ENCODE results near the gene RAD51B.
"Not testable (repeated sequence)": the region's sequence is repeated elsewhere in the genome, so short reads cannot be mapped to it uniquely, and the experiment has no call there.

The RAD51B gene

GRCh38 chr14:68028075-68028474, 208.5 kb downstream of the RAD51B start:
- H3K4me3 Mint-ChIP-seq = no peak overlapping the region
- H3K4me1 Mint-ChIP-seq = no peaks in the 10 kb centered on the region
- peaks cover 12% of the 10 kb centered on the region for H3K9me3 Mint-ChIP-seq
- H3K27ac Mint-ChIP-seq = no peak overlapping the region
- DNase-seq (ENCODE audit: low spot score in 2 of 2) (no peak), ATAC-seq (no peak)
- no peaks in the 10 kb centered on the region for H3K36me3 Mint-ChIP-seq

DNA sequence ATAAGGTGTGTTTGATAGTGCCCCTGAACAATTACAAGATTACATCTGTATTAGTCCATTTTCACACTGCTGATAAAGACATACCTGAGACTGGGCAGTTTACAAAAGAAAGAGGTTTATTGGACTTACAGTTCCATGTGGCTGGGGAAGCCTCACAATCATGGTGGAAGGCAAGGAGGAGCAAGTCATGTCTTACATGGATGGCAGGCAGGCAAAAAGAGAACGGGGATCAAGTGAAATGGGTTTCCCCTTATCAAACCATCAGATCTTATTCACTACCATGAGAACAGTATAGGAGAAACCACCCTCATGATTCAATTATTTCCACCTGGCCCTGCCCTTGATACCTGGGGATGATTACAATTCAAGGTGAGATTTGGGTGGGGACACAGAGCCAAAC, 211.4 kb downstream of the RAD51B start:
- not testable (repeated sequence) for H3K4me1 Mint-ChIP-seq; ATAC-seq; DNase-seq (ENCODE audit: low spot score in 2 of 2); H3K36me3 Mint-ChIP-seq; H3K27ac Mint-ChIP-seq; H3K4me3 Mint-ChIP-seq
- peaks cover 12% of the 10 kb centered on the region for H3K9me3 Mint-ChIP-seq

DNA sequence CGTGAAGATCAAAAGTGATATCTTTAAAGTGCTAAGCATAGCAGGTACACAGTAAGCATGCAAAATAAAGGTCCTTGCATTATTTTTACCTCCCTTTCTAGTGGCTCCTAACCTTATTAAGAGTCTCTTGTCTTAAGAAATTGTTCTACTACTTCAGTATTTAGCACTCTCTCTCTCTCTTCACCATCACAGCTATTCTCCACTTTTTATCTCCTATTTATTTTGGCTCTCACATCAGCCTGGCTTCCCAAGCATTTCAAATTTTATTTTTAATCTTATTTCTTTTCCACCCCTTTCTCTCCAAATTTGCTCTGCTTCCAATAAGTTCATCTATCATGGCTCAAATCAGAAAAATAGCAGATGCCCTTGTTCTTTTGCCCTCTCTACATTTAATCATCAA, 212.6 kb downstream of the RAD51B start:
- Mint-ChIP-seq H3K4me3 (no peak overlapping the region), H3K4me1 (no peaks in the 10 kb centered on the region), H3K27ac (no peak overlapping the region), H3K36me3 (no peaks in the 10 kb centered on the region), H3K9me3 (peaks cover 12% of the 10 kb centered on the region)
- ATAC-seq (no peak), DNase-seq (ENCODE audit: low spot score in 2 of 2) (no peak)

DNA sequence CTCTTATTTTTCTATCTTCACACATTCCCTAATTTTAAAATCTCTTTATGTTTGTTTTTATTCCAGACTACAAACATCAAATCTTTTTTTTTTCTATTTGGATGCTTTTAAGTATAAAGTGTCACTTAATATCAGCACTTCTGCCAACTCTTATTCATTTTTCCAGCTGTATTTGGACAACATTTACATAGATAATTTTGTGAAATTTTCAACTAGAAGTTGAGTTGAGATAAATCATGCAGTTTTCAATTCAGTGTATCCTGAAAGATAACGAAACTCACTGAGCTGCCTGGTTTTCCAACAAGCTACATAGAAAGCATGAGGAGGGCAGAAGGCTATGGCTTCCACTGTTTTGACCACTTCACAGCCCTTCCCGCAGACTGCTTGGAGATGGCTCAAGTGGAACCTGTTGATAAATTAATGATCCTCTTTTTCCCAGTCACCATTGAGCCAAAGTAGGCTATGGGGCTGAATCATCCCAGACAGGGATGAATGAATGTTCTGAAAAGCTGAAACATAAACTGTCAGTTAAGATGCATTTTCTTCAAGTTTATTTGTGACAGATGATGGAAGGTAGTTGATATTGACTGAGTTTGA, 213.9 kb downstream of the RAD51B start:
- no peaks in the 10 kb centered on the region for H3K4me1 Mint-ChIP-seq
- no peaks in the 10 kb centered on the region for H3K36me3 Mint-ChIP-seq
- H3K4me3 Mint-ChIP-seq = no peak overlapping the region
- no peak for DNase-seq (ENCODE audit: low spot score in 2 of 2)
- ATAC-seq = no peak
- peaks cover 12% of the 10 kb centered on the region for H3K9me3 Mint-ChIP-seq
- no peak overlapping the region for H3K27ac Mint-ChIP-seq

DNA sequence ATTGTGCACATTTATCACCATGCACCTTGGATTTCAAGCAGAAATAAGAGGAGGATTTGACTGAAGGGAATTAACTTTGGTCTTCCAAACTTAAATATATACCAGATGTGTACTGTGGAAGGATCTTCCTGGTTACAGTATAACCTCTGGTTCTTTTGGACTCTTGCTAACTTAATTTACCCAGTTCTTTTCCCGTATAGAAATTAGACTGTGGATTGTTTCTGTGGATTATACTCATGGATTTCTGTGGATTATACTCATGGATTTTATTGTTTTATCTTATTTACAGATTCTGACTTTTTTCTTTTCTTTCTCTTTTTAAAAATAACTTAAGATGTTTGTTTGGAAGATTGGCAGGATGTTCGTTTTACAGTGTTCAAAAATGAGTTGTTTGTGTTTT, 215.3 kb downstream of the RAD51B start:
- ATAC-seq = no peak

DNA sequence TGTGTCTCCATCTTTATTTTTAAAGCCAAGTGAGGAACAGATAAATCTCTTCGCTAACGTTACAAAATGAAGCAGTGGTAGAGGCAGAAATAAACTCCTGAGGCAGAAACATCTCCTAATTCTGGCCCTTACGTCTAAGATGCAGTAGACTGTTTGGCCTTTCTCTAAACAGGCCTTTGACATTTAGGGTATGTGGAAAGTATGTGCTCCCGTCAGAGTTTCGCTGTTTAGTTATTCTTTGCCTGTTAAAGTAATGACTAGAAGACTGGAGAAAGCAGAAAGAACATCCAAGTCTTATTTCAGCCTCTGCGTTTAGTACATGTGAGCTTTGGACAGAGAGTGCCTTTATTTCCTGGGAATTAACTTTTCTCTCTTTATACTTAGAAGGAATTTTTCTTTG, 216.6 kb downstream of the RAD51B start:
- DNase-seq (ENCODE audit: low spot score in 2 of 2) (no peak), ATAC-seq (no peak)
- no peak overlapping the region for H3K4me3 Mint-ChIP-seq
- no peaks in the 10 kb centered on the region for H3K9me3 Mint-ChIP-seq
- no peak overlapping the region for H3K27ac Mint-ChIP-seq
- no peaks in the 10 kb centered on the region for H3K36me3 Mint-ChIP-seq
- no peaks in the 10 kb centered on the region for H3K4me1 Mint-ChIP-seq

More for the DNA sequence above, 215.3 kb downstream of the RAD51B start:
- H3K27ac Mint-ChIP-seq = no peak overlapping the region
- H3K4me3 Mint-ChIP-seq = no peak overlapping the region
- H3K9me3 Mint-ChIP-seq = peaks cover 7% of the 10 kb centered on the region
- no peak for DNase-seq (ENCODE audit: low spot score in 2 of 2)
- H3K36me3 Mint-ChIP-seq = no peaks in the 10 kb centered on the region
- H3K4me1 Mint-ChIP-seq = no peaks in the 10 kb centered on the region

DNA sequence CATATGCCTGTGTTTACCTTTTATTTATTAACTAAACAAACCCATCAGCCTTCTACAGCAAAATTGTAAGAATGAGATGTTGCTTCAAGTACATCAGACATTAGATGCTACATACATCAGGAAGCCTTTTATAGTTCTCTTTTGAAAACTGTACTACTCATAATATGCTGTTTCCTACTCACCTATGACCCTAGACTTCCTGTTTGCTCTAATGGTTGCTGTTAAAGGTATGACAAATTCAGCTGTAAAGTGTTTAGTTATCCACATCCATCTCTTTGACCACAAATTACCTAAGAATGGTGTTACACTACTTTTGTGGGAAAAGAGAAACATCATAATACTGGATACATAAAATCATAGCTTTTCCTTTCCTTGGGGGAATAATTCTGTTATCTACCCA, 220.0 kb downstream of the RAD51B start:
- Mint-ChIP-seq H3K36me3 (no peaks in the 10 kb centered on the region), H3K9me3 (no peaks in the 10 kb centered on the region), H3K27ac (no peak overlapping the region), H3K4me3 (no peak overlapping the region), H3K4me1 (no peaks in the 10 kb centered on the region)
- no peak for ATAC-seq
- no peak for DNase-seq (ENCODE audit: low spot score in 2 of 2)

DNA sequence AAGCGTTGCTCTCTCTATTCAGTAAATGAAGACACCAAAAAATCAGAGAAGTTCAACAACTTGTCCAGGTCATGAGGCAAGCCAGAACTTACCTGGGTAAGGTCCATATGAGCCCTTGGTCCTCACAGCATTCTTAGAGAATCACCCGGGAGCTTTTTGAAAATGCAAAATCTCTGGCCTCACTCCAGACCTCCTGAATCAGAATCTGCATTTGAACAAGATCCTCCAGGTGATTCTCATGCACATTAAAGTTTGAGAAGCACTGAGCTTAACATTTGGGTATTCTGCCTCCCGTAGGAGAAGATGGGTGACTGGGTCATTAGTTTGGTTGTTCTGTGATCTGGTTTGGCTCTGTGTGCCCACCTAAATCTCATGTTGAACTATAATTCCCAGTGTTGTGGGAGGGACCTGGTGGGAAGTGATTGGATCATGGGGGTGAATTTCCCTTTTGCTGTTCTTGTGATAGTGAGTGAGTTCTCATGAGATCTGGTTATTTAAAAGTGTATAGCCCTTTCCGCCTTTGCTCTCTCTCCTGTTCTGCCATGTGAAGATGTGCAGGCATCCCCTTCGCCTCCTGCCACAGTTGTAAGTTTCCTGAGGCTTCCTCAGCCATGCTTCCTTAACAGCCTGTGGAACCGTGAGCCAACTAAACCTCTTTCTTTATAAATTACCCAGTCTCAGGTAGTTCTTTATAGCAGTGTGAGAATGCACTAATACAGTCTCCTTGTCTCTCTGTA, 221.2 kb downstream of the RAD51B start:
- Mint-ChIP-seq H3K4me1 (no peaks in the 10 kb centered on the region), H3K9me3 (no peaks in the 10 kb centered on the region), H3K4me3 (no peak overlapping the region), H3K36me3 (no peaks in the 10 kb centered on the region), H3K27ac (peak overlapping the region; percentile 8)
- ATAC-seq (no peak), DNase-seq (ENCODE audit: low spot score in 2 of 2) (no peak)

- Mint-ChIP-seq H3K9me3 (no peaks in the 10 kb centered on the region), H3K4me1 (no peaks in the 10 kb centered on the region), H3K27ac (peak overlapping the region; percentile 8), H3K4me3 (no peak overlapping the region), H3K36me3 (no peaks in the 10 kb centered on the region)
- no peak for ATAC-seq
- DNase-seq (ENCODE audit: low spot score in 2 of 2) = no peak
Observed at GRCh38 chr14:68041876-68042354, 222.3 kb downstream of the RAD51B start.

GRCh38 chr14:68042586-68043210, 223.1 kb downstream of the RAD51B start:
- no peaks in the 10 kb centered on the region for H3K36me3 Mint-ChIP-seq
- DNase-seq (ENCODE audit: low spot score in 2 of 2) (no peak), ATAC-seq (no peak)
- H3K9me3 Mint-ChIP-seq = no peaks in the 10 kb centered on the region
- H3K27ac Mint-ChIP-seq = no peak overlapping the region
- no peak overlapping the region for H3K4me3 Mint-ChIP-seq
- no peaks in the 10 kb centered on the region for H3K4me1 Mint-ChIP-seq

DNA sequence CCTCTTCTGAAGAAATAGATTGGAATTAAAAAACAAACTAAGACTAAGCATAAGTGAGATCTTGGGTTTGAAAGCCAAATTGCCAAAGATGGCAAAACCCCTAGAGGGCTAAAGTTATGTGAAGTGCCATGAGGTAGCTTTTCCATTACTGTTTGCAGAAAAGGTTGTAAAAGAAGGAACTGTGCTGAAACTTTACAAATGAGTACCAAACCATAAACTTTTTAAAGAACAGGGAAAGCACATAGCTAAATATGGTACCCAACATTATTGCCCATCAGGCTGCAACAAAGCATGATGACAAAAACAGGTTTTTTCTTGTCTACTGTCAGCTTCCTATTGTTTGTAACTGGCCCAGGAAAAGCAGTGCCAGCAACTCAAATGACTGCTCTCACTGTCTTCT, 224.2 kb downstream of the RAD51B start:
- Mint-ChIP-seq H3K4me1 (no peaks in the 10 kb centered on the region), H3K36me3 (no peaks in the 10 kb centered on the region), H3K4me3 (no peak overlapping the region), H3K9me3 (no peaks in the 10 kb centered on the region), H3K27ac (no peak overlapping the region)
- ATAC-seq = no peak
- DNase-seq (ENCODE audit: low spot score in 2 of 2) = no peak

DNA sequence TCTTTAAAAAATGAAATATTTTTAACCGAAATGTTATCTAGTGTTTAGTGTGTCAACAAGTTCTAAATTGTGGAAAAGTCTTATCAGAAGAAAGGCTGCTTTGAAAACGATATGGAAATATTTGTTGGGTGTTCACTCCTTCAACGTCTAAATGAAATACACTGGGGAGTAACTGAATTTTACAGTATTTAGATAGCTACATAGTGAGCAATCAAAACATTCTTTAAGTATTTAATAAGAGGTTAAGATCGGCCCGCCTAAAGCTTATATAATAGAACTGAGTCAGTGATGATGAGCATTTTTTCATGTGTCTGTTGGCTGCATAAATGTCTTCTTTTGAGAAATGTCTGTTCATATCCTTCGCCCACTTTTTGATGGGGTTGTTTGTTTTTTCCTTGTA, 228.3 kb downstream of the RAD51B start:
- Mint-ChIP-seq H3K9me3 (no peaks in the 10 kb centered on the region), H3K27ac (no peak overlapping the region), H3K4me1 (no peaks in the 10 kb centered on the region), H3K36me3 (no peaks in the 10 kb centered on the region), H3K4me3 (no peak overlapping the region)
- ATAC-seq = no peak
- DNase-seq (ENCODE audit: low spot score in 2 of 2) = no peak

DNA sequence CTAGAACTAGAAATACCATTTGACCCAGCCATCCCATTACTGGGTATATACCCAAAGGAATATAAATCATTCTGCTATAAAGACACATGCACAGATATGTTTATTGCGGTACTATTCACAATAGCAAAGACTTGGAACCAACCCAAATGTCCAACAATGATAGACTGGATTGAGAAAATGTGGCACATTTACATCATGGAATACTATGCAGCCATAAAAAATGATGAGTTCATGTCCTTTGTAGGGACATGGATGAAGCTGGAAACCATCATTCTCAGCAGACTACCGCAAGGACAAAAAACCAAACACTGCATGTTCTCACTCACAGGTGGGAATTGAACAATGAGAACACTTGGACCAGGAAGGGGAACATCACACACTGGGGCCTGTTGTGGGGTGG, 229.2 kb downstream of the RAD51B start:
- not testable (repeated sequence) for H3K36me3 Mint-ChIP-seq; H3K4me1 Mint-ChIP-seq; H3K9me3 Mint-ChIP-seq; ATAC-seq; H3K27ac Mint-ChIP-seq; H3K4me3 Mint-ChIP-seq; DNase-seq (ENCODE audit: low spot score in 2 of 2)

DNA sequence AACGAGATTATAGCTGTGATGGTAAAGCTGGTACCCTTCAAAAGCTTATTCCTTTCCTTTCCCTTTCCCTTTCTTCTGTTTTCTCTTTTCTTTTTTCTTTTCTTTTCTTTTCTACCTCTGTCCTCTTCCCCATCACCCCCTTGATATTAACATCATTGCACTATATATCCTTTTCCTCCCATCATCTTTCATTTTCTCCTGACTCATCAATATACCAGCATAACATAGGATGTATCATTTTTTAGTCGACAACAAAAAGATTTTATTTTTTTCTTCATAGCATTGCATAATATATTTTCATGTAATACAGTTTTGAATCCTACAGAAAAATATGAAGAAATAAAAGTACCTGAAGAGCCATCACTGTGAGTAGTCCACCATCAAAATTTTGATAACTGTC, 230.6 kb downstream of the RAD51B start:
- ATAC-seq = no peak
- no peak overlapping the region for H3K27ac Mint-ChIP-seq
- H3K9me3 Mint-ChIP-seq = no peaks in the 10 kb centered on the region
- no peaks in the 10 kb centered on the region for H3K4me1 Mint-ChIP-seq
- no peak overlapping the region for H3K4me3 Mint-ChIP-seq
- DNase-seq (ENCODE audit: low spot score in 2 of 2) = no peak
- no peaks in the 10 kb centered on the region for H3K36me3 Mint-ChIP-seq

GRCh38 chr14:68051146-68051545, 231.6 kb downstream of the RAD51B start:
- no peaks in the 10 kb centered on the region for H3K36me3 Mint-ChIP-seq
- no peak for DNase-seq (ENCODE audit: low spot score in 2 of 2)
- no peak overlapping the region for H3K4me3 Mint-ChIP-seq
- H3K9me3 Mint-ChIP-seq = no peaks in the 10 kb centered on the region
- no peaks in the 10 kb centered on the region for H3K4me1 Mint-ChIP-seq
- H3K27ac Mint-ChIP-seq = no peak overlapping the region
- no peak for ATAC-seq

DNA sequence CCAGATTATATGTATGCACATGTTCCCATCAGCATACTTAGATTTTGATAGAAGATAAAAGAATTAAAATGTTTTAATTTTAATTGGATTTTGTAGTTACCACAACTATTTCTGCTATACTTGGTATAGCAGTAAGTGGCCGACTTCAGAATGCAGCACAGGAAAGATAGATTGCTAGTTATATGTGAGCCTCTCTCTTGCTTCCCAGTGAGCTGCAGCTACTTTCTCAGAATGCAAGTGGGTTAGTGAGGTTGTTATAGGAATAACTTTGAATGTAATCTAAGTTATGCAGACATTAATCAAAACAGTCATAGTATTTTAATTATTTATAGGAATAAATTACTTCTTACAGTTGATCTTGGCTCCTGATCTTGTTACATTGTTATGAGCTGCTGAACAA, 240.6 kb downstream of the RAD51B start:
- DNase-seq (ENCODE audit: low spot score in 2 of 2) (no peak), ATAC-seq (no peak)
- Mint-ChIP-seq H3K36me3 (no peaks in the 10 kb centered on the region), H3K4me3 (no peak overlapping the region), H3K4me1 (no peaks in the 10 kb centered on the region), H3K9me3 (peaks cover 15% of the 10 kb centered on the region), H3K27ac (no peak overlapping the region)
